Right atrium auricular region (tissue), 2 donors: ENCODE measurements around the gene ME3. TPM values are rescaled to one million over a fixed set of nuclear protein-coding genes. Genes with fewer than 3 reads are reported as not detected.

ENCODE experiments used
- DNase-seq: peaks from one replicate; pipeline ENCODE4 v3.0.0-alpha.2; 2019; ENCODE audit warnings: low spot score
- H3K27ac ChIP-seq, 2 donors: fragments of 200-600 bp; sonication (generic); 1 replicate in 1 of 2; 2 replicates in 1 of 2; pipeline ENCODE4 v1.5.1; 2016 to 2019
- H3K27me3 ChIP-seq, 2 donors: fragments of 200-600 bp; sonication (generic); one replicate each; pipeline versions ENCODE4 v1.5.1 to v1.6.0; 2017 to 2019
- H3K36me3 ChIP-seq: fragments of 200-600 bp; sonication (generic); one replicate; pipeline ENCODE4 v1.5.1; 2016
- H3K4me1 ChIP-seq, 2 donors: fragments of 200-600 bp; sonication (generic); one replicate each; pipeline versions ENCODE4 v1.5.1 to v1.6.0; 2017 to 2019
- H3K4me3 ChIP-seq, 2 donors: fragments of 200-600 bp; sonication (generic); 1 replicate in 1 of 2; 2 replicates in 1 of 2; pipeline ENCODE4 v1.5.1; 2017 to 2019; ENCODE audit warnings: mild to moderate bottlenecking in 1 of 2, moderate library complexity in 1 of 2
- H3K9me3 ChIP-seq, 2 donors: fragments of 200-600 bp; sonication (generic); one replicate each; pipeline ENCODE4 v1.5.1; 2019
- total RNA-seq, 2 donors: library from RNA; depleted of rRNA; stranded (reverse); fragments of >200 nt; gene quantifications; one replicate each; pipeline ENCODE4 v1.1.0, GENCODE V29; 2016
- TF ChIP-seq, protein P1 (sequence below), 2 donors: fragments of 200-600 bp; sonication (generic); IDR thresholded peaks; one replicate each; pipeline ENCODE4 v1.5.1; 2019; ENCODE audit warnings: antibody characterized with exemption in 2 of 2

Gene ME3
- total RNA-seq, 2 donors from 2014 or later = 20.5 to 33.1 TPM

DNA sequence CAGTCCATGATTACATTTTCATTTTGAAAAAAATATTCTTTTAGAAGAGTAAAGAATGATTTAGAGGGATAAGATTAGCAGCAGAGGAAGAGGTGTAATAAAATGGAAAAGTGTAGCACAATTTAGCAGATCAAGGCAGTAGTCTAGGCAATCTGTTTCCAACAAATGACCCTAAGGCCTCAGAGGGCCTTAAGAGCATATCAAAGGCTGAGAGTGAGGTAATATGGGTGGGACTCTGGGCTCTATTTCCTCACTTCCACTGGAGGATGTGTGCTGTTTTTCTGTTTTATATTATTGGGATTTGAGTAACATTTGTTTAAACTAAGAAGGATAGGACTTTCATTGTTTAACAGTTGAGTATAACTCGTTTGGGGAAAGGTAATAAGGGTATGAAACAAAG, 269.0 kb downstream of the ME3 start:
- TF ChIP-seq, protein P1, sequence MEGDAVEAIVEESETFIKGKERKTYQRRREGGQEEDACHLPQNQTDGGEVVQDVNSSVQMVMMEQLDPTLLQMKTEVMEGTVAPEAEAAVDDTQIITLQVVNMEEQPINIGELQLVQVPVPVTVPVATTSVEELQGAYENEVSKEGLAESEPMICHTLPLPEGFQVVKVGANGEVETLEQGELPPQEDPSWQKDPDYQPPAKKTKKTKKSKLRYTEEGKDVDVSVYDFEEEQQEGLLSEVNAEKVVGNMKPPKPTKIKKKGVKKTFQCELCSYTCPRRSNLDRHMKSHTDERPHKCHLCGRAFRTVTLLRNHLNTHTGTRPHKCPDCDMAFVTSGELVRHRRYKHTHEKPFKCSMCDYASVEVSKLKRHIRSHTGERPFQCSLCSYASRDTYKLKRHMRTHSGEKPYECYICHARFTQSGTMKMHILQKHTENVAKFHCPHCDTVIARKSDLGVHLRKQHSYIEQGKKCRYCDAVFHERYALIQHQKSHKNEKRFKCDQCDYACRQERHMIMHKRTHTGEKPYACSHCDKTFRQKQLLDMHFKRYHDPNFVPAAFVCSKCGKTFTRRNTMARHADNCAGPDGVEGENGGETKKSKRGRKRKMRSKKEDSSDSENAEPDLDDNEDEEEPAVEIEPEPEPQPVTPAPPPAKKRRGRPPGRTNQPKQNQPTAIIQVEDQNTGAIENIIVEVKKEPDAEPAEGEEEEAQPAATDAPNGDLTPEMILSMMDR (IDR thresholded peaks at IDR 0.05) = no peak
- H3K9me3 ChIP-seq = no peaks in the 10 kb centered on the region
- H3K27me3 ChIP-seq = no peaks in the 10 kb centered on the region
- no peak overlapping the region for H3K4me3 ChIP-seq
- no peak overlapping the region for H3K27ac ChIP-seq
- no peak for DNase-seq
- no peaks in the 10 kb centered on the region for H3K4me1 ChIP-seq
- no peaks in the 10 kb centered on the region for H3K36me3 ChIP-seq

DNA sequence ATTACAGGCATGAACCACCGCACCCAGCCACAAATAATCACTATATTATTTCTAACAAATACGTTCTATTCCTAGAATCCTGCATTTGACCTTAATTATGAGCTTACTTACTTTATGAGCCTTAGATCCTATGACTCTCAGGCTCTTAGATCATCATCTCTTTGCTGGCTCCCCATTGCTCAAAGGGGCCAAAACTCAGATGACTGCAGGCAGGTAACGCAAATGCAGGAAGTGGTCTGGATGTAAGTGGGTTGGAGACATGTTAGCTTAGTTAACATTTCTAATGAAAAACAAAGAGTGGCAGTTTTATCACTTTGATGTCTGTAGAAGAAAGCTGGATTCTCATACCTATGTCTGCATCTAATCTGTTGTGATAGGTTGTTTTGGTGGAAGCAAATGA, 274.3 kb downstream of the ME3 start:
- TF ChIP-seq, protein P1 (IDR thresholded peaks at IDR 0.05) = no peak
- H3K9me3 ChIP-seq = no peaks in the 10 kb centered on the region
- H3K27me3 ChIP-seq = no peaks in the 10 kb centered on the region
- no peaks in the 10 kb centered on the region for H3K36me3 ChIP-seq
- no peaks in the 10 kb centered on the region for H3K4me1 ChIP-seq
- H3K27ac ChIP-seq = no peak overlapping the region
- no peak for DNase-seq
- no peak overlapping the region for H3K4me3 ChIP-seq

DNA sequence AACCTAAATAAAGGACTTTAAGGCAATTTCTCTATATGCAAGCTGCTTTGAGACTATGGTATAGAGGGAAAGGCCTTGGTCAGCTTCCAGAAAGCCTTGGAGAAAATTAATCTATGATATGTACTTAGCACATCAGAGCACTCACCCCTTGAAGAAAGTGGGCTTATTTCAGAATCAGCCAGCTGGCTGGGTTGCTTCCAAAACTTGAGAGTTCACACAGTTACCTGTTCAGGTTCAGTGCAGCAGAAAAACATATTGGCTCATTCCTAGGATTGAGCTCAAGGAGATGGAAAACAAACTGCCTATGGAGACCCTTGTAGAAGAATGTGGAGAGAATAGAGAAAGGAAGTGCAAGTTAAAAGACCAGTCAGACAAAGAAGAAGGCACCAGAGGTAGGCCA, 275.1 kb downstream of the ME3 start:
- no peaks in the 10 kb centered on the region for H3K36me3 ChIP-seq
- DNase-seq = no peak
- H3K27ac ChIP-seq = no peak overlapping the region
- TF ChIP-seq, protein P1 (IDR thresholded peaks at IDR 0.05) = no peak
- no peak overlapping the region for H3K4me3 ChIP-seq
- no peaks in the 10 kb centered on the region for H3K27me3 ChIP-seq
- no peaks in the 10 kb centered on the region for H3K4me1 ChIP-seq
- H3K9me3 ChIP-seq = no peaks in the 10 kb centered on the region

DNA sequence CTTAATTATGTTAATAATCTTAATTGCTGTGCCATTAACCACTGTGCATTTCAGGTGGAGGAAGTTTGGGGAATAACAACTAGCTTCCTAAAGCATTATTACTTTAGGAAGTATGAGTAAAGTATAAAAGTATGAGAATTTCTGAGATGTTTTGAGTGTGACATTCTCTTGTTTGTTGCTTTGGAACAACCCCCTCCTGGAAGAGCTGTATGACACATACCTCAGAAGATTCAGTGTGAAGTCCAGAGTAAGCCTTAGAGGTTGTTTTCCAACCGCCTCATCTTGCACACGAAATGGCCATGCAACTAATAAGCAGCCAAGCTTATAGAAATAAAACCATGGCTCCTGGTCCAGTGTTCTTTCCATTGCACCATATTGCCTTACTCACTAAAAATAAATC, 276.0 kb downstream of the ME3 start:
- no peak for DNase-seq
- no peak overlapping the region for H3K4me3 ChIP-seq
- no peak overlapping the region for H3K27ac ChIP-seq
- TF ChIP-seq, protein P1 (IDR thresholded peaks at IDR 0.05) = no peak
- H3K4me1 ChIP-seq = no peaks in the 10 kb centered on the region
- no peaks in the 10 kb centered on the region for H3K36me3 ChIP-seq
- no peaks in the 10 kb centered on the region for H3K9me3 ChIP-seq
- H3K27me3 ChIP-seq = no peaks in the 10 kb centered on the region

DNA sequence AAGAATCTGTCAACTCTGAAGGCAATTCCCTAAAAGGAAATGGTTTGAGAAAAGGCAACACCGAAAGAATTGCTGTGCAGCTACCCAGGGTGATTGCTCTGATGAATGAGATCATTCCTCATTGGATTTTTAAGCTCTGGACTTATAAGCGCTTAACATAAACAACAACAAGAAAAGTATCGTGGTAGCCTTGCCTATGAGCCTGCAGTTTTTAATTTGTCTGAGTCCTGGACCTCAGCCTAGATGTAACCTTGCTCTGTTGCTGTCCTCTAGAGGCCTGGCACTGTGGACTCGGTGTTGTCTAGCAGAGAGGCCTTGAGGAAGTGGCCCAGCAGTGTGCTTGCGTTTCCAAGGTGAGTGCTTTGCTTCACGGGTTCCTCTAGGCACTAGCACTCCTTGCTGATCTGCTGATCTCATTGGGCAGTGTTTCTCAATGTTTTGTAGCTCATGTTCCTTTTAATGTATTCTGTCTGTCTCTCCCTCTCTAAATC, 277.3 kb downstream of the ME3 start:
- Histone ChIP-seq H3K27me3 (no peaks in the 10 kb centered on the region), H3K9me3 (no peaks in the 10 kb centered on the region), H3K4me3 (no peak overlapping the region), H3K4me1 (no peaks in the 10 kb centered on the region), H3K27ac (no peak overlapping the region), H3K36me3 (no peaks in the 10 kb centered on the region)
- TF ChIP-seq, protein P1 (IDR thresholded peaks at IDR 0.05) = no peak
- no peak for DNase-seq

Other genes with a start within 250 kb of the ME3 start
- gene PRSS23, start 127.9 kb upstream of the ME3 start, total RNA-seq = 10 to 100 TPM; 22.1 to 41.4 TPM